ENCODE measurements around the gene PLS3. TPM values are rescaled to one million over a fixed set of nuclear protein-coding genes. Genes with fewer than 3 reads are reported as not detected.
A peak's percentile ranks its signal among the peaks of the same experiment; 100 is the strongest.

The PLS3 gene
- total and polyA plus RNA-seq, 3 donors from 2014 or later: 26.6 to 49.2 (median 35.4) TPM

- intact Hi-C loops (cut with DNase I; ENCODE audit: low total_unique reads): no loop called here
- H3K4me3 ChIP-seq: no peak overlapping the region
- TF ChIP-seq POLR2A (IDR thresholded peaks at IDR 0.05) (no peak), CTCF (IDR thresholded peaks at IDR 0.05) (no peak)
- H3K27me3 ChIP-seq: no peaks in the 10 kb centered on the region
- WGBS, 2 donors: 86 to 95% methylated on average over 5 of the region's 5 CpGs
- H3K9me3 ChIP-seq: no peaks in the 10 kb centered on the region
- H3K4me1 ChIP-seq: no peaks in the 10 kb centered on the region
- H3K36me3 ChIP-seq (ENCODE audit: low read depth, missing control alignments): no peaks in the 10 kb centered on the region
- no peak for DNase-seq
- no peak overlapping the region for H3K27ac ChIP-seq
Measured at GRCh38 chrX:115606861-115607260, 45.9 kb downstream of the PLS3 start.

- H3K9me3 ChIP-seq: no peaks in the 10 kb centered on the region
- WGBS, 2 donors: 92 to 100% methylated on average over 1 of the region's 1 CpG
- no peaks in the 10 kb centered on the region for H3K4me1 ChIP-seq
- no peak overlapping the region for H3K27ac ChIP-seq
- no peak overlapping the region for H3K4me3 ChIP-seq
- H3K36me3 ChIP-seq (ENCODE audit: low read depth, missing control alignments): no peaks in the 10 kb centered on the region
- no peaks in the 10 kb centered on the region for H3K27me3 ChIP-seq
- TF ChIP-seq POLR2A (IDR thresholded peaks at IDR 0.05) (no peak), CTCF (IDR thresholded peaks at IDR 0.05) (no peak)
- no peak for DNase-seq
- intact Hi-C loops (cut with DNase I; ENCODE audit: low total_unique reads): no loop called here
Measured at GRCh38 chrX:115609621-115610020, 48.6 kb downstream of the PLS3 start.

GRCh38 chrX:115616943-115617563, 56.1 kb downstream of the PLS3 start:
- TF ChIP-seq CTCF (IDR thresholded peaks at IDR 0.05) (no peak), POLR2A (IDR thresholded peaks at IDR 0.05) (no peak)
- intact Hi-C loops (cut with DNase I; ENCODE audit: low total_unique reads): no loop called here
- no peak for DNase-seq
- Histone ChIP-seq H3K4me1 (no peaks in the 10 kb centered on the region), H3K27ac (peak overlapping the region; percentile 11 to 75), H3K36me3 (ENCODE audit: low read depth, missing control alignments) (no peaks in the 10 kb centered on the region), H3K27me3 (no peaks in the 10 kb centered on the region), H3K4me3 (no peak overlapping the region), H3K9me3 (no peaks in the 10 kb centered on the region)
- 75 to 83% methylated on average over 5 of the region's 5 CpGs for WGBS, 2 donors

- Histone ChIP-seq H3K4me3 (no peak overlapping the region), H3K4me1 (no peaks in the 10 kb centered on the region), H3K9me3 (no peaks in the 10 kb centered on the region), H3K36me3 (ENCODE audit: low read depth, missing control alignments) (no peaks in the 10 kb centered on the region), H3K27ac (no peak overlapping the region), H3K27me3 (no peaks in the 10 kb centered on the region)
- intact Hi-C loops (cut with DNase I; ENCODE audit: low total_unique reads): no loop called here
- TF ChIP-seq POLR2A (IDR thresholded peaks at IDR 0.05): no peak
- TF ChIP-seq CTCF (IDR thresholded peaks at IDR 0.05): no peak
- DNase-seq: no peak
- 72 to 79% methylated on average over 4 of the region's 4 CpGs for WGBS, 2 donors
Measured at GRCh38 chrX:115622534-115622933, 61.6 kb downstream of the PLS3 start.

- no peak for DNase-seq
- no peaks in the 10 kb centered on the region for H3K36me3 ChIP-seq (ENCODE audit: low read depth, missing control alignments)
- no peak overlapping the region for H3K4me3 ChIP-seq
- H3K27ac ChIP-seq: peak overlapping the region in 1 of 2 donors; percentile 66
- intact Hi-C loops (cut with DNase I; ENCODE audit: low total_unique reads): no loop called here
- no peaks in the 10 kb centered on the region for H3K27me3 ChIP-seq
- no peaks in the 10 kb centered on the region for H3K9me3 ChIP-seq
- no peaks in the 10 kb centered on the region for H3K4me1 ChIP-seq
- no peak for TF ChIP-seq CTCF (IDR thresholded peaks at IDR 0.05)
- WGBS, 2 donors: 100% methylated on average over 1 of the region's 1 CpG
Measured at GRCh38 chrX:115624916-115625315, 63.9 kb downstream of the PLS3 start.
